Choroid plexus epithelial cell (primary cell): ENCODE results near the gene PLB1.
A peak's percentile ranks its signal among the peaks of the same experiment; 100 is the strongest.

ENCODE experiments used
- DNase-seq: peaks from one replicate; pipeline ENCODE4 v3.0.0-alpha.2; 2010; ENCODE audit warnings: low read depth
- H3K4me3 ChIP-seq: 2 replicates; pipeline ENCODE4 v1.5.1; 2011; ENCODE audit warnings: low read depth, mild to moderate bottlenecking, control low read depth, low read length, moderate library complexity
- TF ChIP-seq, protein P1 (sequence below): conservative IDR thresholded peaks from 2 replicates; pipeline ENCODE4 v1.5.1; 2011; ENCODE audit warnings: low read depth, mild to moderate bottlenecking, control low read depth, inconsistent platforms, low read length, moderate library complexity

Gene PLB1

DNA sequence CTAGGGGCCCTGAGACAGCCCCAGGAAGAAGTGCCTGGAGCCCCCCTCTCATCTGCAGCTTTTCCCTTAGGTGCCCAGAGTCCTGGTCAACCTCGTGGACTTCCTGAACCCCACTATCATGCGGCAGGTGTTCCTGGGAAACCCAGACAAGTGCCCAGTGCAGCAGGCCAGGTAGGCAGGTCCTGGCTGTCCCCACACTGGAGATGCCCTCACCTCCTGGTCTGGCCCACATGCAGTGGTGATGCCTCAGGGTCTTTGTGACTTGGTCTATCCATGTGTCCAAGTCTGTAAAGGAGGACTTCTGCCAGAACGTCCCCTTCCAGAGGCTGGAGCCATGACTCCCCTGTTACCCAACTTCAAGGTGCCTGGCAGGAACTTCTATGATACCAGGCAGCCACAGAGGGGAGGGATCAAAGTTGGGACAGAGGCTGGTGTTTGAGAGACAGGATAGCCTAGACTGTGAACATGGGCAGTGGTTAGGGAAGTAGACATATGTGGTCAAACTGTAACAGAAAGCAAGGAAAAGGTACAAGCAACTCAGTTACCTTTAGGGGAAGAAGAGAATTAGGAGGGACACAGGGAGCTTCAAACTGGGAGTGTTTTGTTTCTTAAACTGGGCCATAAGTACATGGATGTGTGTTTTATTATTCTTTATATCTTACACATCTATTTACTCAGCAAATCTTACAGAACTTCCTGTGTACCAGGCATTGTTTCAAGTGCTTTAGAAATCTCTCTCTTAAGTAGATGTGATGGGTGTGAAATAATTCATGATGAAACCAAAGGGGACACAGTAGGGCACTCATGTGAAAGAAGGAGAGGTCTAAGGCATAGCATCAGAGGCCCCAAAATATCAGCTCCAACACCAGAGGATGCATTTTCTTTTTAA lies 107.1 kb downstream of the PLB1 start:
- TF ChIP-seq, protein P1, sequence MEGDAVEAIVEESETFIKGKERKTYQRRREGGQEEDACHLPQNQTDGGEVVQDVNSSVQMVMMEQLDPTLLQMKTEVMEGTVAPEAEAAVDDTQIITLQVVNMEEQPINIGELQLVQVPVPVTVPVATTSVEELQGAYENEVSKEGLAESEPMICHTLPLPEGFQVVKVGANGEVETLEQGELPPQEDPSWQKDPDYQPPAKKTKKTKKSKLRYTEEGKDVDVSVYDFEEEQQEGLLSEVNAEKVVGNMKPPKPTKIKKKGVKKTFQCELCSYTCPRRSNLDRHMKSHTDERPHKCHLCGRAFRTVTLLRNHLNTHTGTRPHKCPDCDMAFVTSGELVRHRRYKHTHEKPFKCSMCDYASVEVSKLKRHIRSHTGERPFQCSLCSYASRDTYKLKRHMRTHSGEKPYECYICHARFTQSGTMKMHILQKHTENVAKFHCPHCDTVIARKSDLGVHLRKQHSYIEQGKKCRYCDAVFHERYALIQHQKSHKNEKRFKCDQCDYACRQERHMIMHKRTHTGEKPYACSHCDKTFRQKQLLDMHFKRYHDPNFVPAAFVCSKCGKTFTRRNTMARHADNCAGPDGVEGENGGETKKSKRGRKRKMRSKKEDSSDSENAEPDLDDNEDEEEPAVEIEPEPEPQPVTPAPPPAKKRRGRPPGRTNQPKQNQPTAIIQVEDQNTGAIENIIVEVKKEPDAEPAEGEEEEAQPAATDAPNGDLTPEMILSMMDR: no peak
- DNase-seq: no peak
- no peak overlapping the region for H3K4me3 ChIP-seq

DNA sequence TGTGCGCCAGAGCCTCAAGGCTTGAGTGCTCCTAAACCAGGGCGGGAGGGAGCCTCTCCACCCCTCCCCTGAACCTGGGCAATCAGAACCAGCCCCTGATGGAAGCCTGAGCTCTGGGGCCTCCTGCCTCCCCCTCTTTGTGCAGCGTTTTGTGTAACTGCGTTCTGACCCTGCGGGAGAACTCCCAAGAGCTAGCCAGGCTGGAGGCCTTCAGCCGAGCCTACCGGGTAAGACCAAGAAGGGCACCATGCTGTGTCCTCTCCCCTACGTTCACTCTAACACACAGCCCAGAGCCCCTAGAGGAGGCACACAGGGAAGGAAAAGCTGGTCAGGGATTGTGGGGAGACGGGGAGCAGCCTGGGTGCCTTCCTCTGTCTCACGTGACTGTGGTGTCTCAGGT lies 108.0 kb downstream of the PLB1 start:
- DNase-seq: no peak
- no peak overlapping the region for H3K4me3 ChIP-seq
- TF ChIP-seq, protein P1: no peak

DNA sequence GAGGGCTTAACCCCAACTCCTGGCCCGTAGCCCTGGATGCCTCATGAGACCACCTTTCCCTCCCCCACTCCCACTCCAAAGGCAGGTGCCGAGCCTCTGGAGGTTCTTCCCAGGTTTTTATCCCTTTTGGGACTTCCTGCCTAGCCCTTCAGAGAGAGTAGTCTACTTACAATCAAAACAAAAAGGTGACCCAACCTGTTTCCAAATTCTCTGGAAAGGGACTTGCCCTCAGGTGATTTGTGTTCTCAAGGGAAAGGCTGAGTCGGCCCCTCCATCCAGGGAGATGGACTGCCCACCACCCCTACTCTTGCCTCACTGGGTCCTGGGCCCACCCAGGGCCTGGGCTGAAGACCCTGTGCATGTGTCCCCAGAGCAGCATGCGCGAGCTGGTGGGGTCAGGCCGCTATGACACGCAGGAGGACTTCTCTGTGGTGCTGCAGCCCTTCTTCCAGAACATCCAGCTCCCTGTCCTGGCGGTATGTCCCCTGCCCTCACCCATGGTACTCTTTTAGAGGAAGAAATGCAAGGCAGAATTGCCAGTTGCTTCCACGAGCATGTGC lies 108.5 kb downstream of the PLB1 start:
- no peak for DNase-seq
- no peak overlapping the region for H3K4me3 ChIP-seq
- TF ChIP-seq, protein P1: no peak

DNA sequence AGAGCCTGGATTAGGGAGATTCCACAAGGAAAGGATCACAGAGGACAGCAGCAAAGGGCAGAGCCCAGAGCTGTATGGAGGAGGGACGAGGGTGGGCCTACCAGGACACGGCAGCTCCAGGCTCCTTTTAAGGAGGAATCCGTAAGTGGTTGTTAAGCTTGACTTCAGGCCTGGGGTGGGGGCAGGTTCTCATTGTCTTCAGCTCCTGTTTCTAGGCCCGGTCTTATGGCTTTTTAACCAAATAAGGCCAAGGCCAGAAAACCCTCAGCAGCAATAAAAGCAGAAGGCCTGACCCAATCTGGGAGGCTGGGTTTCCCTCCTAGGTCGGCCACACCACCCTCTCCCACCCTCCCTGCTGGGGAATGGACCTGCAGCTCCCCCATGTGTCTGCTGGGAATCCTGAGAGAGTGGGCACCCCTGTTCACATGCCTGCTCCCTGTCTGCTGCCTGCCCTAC lies 111.2 kb downstream of the PLB1 start:
- H3K4me3 ChIP-seq: no peak overlapping the region
- TF ChIP-seq, protein P1: peak; percentile 38
- peak; percentile 44 for DNase-seq

DNA sequence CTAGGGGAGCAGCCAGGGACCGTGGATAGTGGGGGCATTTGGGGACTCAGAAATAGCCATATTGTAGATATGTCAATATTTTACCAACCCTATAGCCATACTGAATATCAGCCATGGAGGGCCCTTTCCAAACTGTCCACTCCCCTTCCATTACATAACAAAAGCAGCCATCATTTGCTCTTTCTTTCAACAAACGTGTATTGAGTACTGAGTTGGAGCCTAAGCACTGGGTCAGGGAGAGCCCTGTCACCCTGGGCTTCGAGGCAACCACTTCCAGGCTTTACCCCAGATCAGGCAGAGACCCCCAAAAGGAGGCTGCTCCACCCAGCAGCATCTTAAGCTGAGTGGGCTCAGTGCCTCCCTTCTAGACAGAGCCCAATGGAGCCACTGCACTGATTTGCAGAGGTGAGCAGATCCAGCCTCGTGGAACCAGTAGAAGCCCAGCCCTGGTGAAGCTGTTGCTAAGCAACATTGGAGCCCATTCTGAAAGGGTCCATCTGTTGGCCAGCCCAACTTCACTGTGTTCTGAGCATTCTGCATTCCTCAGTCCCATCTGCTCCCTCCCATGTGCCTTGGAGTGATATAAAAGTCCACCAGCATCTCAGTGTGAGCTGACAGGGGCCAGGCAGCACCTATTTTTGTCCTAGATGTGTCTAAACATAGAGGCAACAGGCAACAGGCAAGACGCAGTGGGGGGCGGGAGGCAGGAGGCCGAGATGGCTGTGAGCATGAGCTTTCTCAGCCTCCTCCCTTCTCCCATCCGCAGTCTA lies 112.1 kb downstream of the PLB1 start:
- H3K4me3 ChIP-seq: no peak overlapping the region
- TF ChIP-seq, protein P1: no peak
- DNase-seq: no peak

DNA sequence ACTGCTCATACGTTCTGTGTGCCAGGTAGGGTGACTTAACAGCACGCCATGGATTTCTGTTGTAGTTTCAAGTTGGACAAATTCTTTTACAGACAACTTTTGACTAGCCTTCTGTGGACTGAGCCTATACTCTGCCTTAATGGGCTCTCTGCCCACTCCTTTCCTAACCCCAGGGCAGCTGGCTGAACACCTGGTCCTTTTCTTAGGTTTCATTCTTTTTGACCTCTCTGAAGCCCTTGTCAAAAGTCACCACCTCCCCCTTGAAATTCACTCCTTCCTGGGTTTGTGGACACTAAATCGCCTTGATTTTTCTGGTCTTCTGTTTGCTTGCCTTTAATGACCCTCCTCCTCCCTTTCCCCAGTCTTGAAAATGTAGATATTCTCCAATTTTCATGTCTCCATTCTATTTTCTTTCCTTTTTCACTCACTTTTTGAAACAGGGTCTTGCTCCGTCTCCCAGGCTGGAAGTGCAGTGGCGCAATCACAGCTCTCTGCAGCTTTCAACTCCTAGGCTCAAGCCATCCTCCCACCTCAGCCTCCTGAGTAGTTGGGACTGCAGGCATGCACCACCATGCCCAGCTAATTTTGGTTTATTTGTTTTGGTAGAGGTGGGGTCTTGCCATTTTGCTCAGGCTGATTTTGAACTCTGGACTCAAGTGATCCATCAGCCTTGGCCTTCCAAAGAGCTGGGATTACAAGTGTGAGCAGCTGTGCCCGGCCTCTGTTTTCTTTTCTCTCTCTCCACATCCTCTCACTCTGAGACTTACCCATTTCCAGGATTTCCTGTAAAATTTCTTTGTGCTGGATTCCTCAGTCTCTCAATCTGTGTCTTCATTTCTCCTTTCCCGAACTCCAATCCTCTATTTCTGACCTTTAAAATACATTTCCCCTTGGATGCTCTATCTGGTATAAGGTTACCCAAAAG lies 112.9 kb downstream of the PLB1 start:
- TF ChIP-seq, protein P1: no peak
- no peak overlapping the region for H3K4me3 ChIP-seq
- DNase-seq: no peak
